Esophagus muscularis mucosa (tissue), 4 donors: ENCODE results near the gene BTBD1.

Experiments
- EP300 ChIP-seq: sonication (generic); formaldehyde crosslinking; IDR thresholded peaks from one replicate; pipeline ENCODE4 v1.6.1; 2017; ENCODE audit warnings: antibody characterized with exemption
- POLR2A ChIP-seq: fragments of 450-650 bp; IDR thresholded peaks from one replicate; pipeline ENCODE4 v1.6.1; 2017; ENCODE audit warnings: antibody characterized with exemption, moderate library complexity, mild to moderate bottlenecking, low read depth
- POLR2AphosphoS5 ChIP-seq, 2 donors: sonication (generic); formaldehyde crosslinking; IDR thresholded peaks; one replicate each; pipeline ENCODE4 v1.6.1; 2017; ENCODE audit warnings: antibody characterized with exemption in 2 of 2
- TF ChIP-seq, protein P1 (sequence below), 3 experiments: fragments of 200-600 bp in 2 of 3; fragments of 450-650 bp in 1 of 3; sonication (generic) in 2 of 3; IDR thresholded peaks; one replicate each; pipeline ENCODE4 v1.5.1; 2017 to 2019; ENCODE audit warnings: antibody characterized with exemption in 3 of 3, mild to moderate bottlenecking in 2 of 3, moderate library complexity in 1 of 3

DNA sequence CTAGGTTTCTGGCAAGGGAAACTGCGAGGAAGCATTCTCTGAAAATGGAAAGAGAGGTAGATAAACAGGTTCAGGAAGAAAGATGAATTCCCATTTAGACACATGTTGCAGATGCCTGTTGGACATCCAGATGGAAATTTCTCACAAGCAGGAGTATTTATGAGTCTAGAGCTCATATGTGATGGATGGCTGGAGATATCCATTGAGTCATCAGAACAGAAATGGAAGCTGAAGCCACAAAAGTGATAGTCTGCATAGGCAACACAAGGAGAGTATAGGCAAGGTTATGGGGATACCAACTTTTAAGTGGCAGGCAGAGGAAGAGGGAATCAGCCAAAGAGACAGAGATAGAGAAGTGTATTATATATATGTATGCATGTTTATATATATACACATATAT lies 87.3 kb downstream of the BTBD1 start:
- TF ChIP-seq POLR2AphosphoS5 (IDR thresholded peaks at IDR 0.05): no peak
- TF ChIP-seq, protein P1, sequence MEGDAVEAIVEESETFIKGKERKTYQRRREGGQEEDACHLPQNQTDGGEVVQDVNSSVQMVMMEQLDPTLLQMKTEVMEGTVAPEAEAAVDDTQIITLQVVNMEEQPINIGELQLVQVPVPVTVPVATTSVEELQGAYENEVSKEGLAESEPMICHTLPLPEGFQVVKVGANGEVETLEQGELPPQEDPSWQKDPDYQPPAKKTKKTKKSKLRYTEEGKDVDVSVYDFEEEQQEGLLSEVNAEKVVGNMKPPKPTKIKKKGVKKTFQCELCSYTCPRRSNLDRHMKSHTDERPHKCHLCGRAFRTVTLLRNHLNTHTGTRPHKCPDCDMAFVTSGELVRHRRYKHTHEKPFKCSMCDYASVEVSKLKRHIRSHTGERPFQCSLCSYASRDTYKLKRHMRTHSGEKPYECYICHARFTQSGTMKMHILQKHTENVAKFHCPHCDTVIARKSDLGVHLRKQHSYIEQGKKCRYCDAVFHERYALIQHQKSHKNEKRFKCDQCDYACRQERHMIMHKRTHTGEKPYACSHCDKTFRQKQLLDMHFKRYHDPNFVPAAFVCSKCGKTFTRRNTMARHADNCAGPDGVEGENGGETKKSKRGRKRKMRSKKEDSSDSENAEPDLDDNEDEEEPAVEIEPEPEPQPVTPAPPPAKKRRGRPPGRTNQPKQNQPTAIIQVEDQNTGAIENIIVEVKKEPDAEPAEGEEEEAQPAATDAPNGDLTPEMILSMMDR (IDR thresholded peaks at IDR 0.05): no peak
- TF ChIP-seq POLR2A: no peak
- no peak for TF ChIP-seq EP300
